Body of pancreas (tissue), 4 donors: ENCODE measurements around the gene GON4L. TPM values are rescaled to one million over a fixed set of nuclear protein-coding genes. Genes with fewer than 3 reads are reported as not detected.

Experiments used
- ATAC-seq: fragments of 150-250 bp; one replicate; pipeline ENCODE4 v1.9.1; 2016
- DNase-seq, 4 donors: peaks; one replicate each; pipeline ENCODE4 v3.0.0-alpha.2; 2019
- H3K27ac ChIP-seq, 4 donors: fragments of 200-600 bp; sonication (generic); 1 replicate in 3 of 4; 2 replicates in 1 of 4; pipeline versions ENCODE4 v1.5.1 to v1.6.1; 2016 to 2019; ENCODE audit warnings: mild to moderate bottlenecking in 1 of 4, mixed read lengths in 1 of 4, moderate library complexity in 1 of 4
- H3K27me3 ChIP-seq, 2 donors: fragments of 200-600 bp; sonication (generic); one replicate each; pipeline ENCODE4 v1.6.0; 2016; ENCODE audit warnings: mild to moderate bottlenecking in 1 of 2
- H3K36me3 ChIP-seq, 2 donors: fragments of 200-600 bp; sonication (generic); replicated peaks in 1 of 2; 2 replicates each; pipeline ENCODE4 v1.5.1; 2016; ENCODE audit warnings: low read depth in 2 of 2; ENCODE audit not compliant: insufficient read depth in 1 of 2
- H3K4me1 ChIP-seq: fragments of 200-600 bp; sonication (generic); one replicate; pipeline ENCODE4 v1.6.0; 2016
- H3K4me3 ChIP-seq, 2 donors: fragments of 200-600 bp; sonication (generic); 1 replicate in 1 of 2; 2 replicates in 1 of 2; pipeline ENCODE4 v1.5.1; 2016 to 2019
- H3K9me3 ChIP-seq, 3 donors: fragments of 200-600 bp; sonication (generic); 1 replicate in 2 of 3; 2 replicates in 1 of 3; pipeline ENCODE4 v1.5.1; 2016
- CTCF ChIP-seq, 7 experiments: fragments of 450-650 bp in 4 of 7; fragments of 200-600 bp in 3 of 7; sonication (generic) in 3 of 7; IDR thresholded peaks; one replicate each; pipeline ENCODE4 v1.5.1; 2016 to 2019; ENCODE audit warnings: antibody characterized with exemption in 7 of 7
- POLR2A ChIP-seq, 3 donors: fragments of 450-650 bp; IDR thresholded peaks; one replicate each; pipeline ENCODE4 v1.6.1; 2016; ENCODE audit warnings: antibody characterized with exemption in 3 of 3, mild to moderate bottlenecking in 2 of 3
- WGBS, 2 donors: methylation state at CpG; one replicate each; pipeline ENCODE4 v1.1.5; 2017; 5-methylcytosine and 5-hydroxymethylcytosine counted together
- intact Hi-C: fragments of 100-400 bp; cut with DNase I; formaldehyde crosslinking; loops from one replicate; pipeline ENCODE4 v1.15.1; 2023
- total RNA-seq, 2 donors: library from RNA; depleted of rRNA; stranded (reverse); fragments of >200 nt; gene quantifications; one replicate each; pipeline ENCODE4 v1.1.0, GENCODE V29; 2016

GON4L gene
- total RNA-seq, 2 donors from 2014 or later = 26.7 to 44.4 TPM

DNA sequence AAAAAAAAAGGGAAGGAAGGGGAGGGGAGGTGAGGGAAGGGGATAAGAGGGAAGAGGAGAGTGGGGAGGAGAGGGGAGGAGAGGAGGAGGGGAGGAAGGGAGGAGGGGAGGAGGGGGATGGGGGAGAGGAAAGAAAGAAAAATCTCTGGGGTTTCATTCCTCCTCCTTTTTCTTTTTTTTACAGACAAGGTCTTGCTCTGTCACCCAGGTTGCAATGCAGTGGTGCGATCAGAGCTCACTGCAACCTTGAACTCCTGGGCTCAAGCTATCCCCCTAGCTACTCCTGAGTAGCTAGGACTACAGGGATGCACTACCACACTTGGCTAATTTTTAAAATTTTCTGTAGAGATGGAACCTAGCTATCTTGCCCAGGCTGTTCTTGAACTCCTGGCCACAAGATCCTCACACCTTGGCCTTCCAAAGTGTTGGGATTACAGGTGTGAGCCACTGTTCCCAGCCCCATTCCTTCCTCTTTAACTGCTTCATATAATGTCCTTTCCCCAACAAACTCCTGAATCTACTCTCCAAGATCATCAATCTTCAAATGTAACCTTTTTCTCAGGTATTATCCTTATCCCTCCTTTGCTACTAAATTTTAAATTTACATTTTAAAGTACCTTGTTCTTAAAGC, 23.2 kb downstream of the GON4L start:
- Histone ChIP-seq H3K36me3 (no peaks in the 10 kb centered on the region), H3K9me3 (no peaks in the 10 kb centered on the region), H3K4me3 (no peak overlapping the region), H3K4me1 (no peaks in the 10 kb centered on the region), H3K27ac (no peak overlapping the region), H3K27me3 (no peaks in the 10 kb centered on the region)
- no peak for DNase-seq
- no peak for TF ChIP-seq POLR2A (IDR thresholded peaks at IDR 0.05)
- TF ChIP-seq CTCF (IDR thresholded peaks at IDR 0.05) = no peak
- intact Hi-C loops = no loop called here
- WGBS, 2 donors = 70 to 80% methylated on average over 1 of the region's 1 CpG
- no peak for ATAC-seq

DNA sequence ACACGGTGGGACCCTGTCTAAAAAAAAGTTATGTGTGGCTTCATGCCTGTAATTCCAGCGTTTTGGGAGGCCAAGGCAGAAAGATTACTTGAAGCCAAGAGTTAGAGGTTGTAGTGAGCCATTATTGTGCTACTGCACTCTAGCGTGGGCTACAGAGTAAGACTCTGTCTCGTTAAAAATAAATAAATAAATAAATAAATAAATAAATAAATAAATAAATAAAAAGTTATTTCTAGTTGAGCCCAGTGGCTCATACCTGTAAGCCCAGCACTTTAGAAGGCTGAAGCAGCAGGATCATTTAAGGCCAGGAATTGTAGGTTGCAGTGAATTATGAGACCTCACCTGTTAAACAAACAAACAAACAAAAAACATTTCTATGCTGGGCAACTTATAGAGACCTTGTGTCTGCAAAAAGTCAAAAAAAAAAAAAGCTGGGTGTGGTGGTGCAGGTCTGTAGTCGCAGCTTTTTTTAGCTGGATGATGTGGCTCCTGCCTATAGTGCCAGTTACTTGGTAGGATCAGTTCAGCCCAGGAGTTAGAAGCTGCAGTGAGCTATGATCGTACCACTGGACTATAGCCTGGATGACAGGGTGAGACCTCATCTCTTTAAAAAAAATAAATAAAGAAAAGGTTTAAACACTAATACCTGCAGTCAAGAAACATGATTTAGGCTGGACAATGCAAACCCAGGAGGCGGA, 25.6 kb downstream of the GON4L start:
- ATAC-seq = no peak
- intact Hi-C loops = no loop called here

DNA sequence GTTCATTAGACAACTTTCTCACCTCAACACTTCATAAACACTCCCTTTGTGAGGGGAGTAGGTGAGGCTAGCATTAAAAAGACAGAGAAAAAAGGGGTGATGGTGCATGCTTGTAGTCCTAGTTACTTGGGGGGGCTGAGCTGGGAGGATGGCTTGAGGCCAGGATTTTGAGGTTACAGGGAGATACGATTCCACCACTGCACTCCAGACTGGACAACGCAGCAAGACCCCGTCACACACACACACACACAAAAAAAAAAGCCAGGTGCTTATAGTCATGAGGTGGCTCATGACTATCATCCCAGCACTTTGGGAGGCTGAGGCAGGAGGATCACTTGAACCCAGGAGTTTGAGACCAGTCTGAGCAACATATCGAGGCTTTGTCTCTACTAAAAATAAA, 29.6 kb downstream of the GON4L start:
- no peaks in the 10 kb centered on the region for H3K9me3 ChIP-seq
- 83 to 93% methylated on average over 4 of the region's 4 CpGs for WGBS, 2 donors
- no peaks in the 10 kb centered on the region for H3K27me3 ChIP-seq
- ATAC-seq (no peak), DNase-seq (no peak)
- TF ChIP-seq POLR2A (IDR thresholded peaks at IDR 0.05) (no peak), CTCF (IDR thresholded peaks at IDR 0.05) (no peak)
- H3K4me3 ChIP-seq = no peak overlapping the region
- no peak overlapping the region for H3K27ac ChIP-seq
- no peaks in the 10 kb centered on the region for H3K4me1 ChIP-seq
- intact Hi-C loops = no loop called here
- H3K36me3 ChIP-seq = peaks cover under 1 to 6% of the 10 kb centered on the region in 2 donors

More for the DNA sequence above, 25.6 kb downstream of the GON4L start:
- H3K4me1 ChIP-seq = no peaks in the 10 kb centered on the region
- H3K36me3 ChIP-seq = no peaks in the 10 kb centered on the region
- 96 to 98% methylated on average over 7 of the region's 7 CpGs for WGBS, 2 donors
- DNase-seq = no peak
- no peak overlapping the region for H3K27ac ChIP-seq
- no peaks in the 10 kb centered on the region for H3K27me3 ChIP-seq
- TF ChIP-seq CTCF (IDR thresholded peaks at IDR 0.05) (no peak), POLR2A (IDR thresholded peaks at IDR 0.05) (no peak)
- no peaks in the 10 kb centered on the region for H3K9me3 ChIP-seq
- H3K4me3 ChIP-seq = no peak overlapping the region

DNA sequence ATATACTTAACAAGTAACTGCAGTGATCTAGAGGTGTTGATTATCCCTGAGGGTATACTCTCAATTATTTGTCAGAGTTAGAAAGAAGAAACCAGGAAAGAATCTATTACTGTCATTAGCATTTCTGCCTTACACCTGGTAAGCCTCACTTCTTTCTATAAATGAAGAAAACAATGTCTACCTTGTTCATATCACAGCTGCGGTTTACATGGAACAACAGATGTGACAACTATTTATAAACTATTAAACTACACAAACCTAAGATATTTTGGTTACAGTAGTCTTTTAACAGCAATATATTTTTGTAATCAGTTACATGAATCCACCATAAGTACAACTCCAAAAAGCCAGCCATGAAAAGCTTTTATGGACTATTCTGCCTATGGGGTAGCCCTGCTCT, 40.7 kb downstream of the GON4L start:
- Histone ChIP-seq H3K27me3 (no peaks in the 10 kb centered on the region), H3K27ac (no peak overlapping the region), H3K4me3 (no peak overlapping the region), H3K4me1 (no peaks in the 10 kb centered on the region), H3K36me3 (peaks cover 5 to 21% of the 10 kb centered on the region in 2 donors), H3K9me3 (no peaks in the 10 kb centered on the region)
- WGBS, 2 donors = 81 to 82% methylated on average over 1 of the region's 1 CpG
- no peak for TF ChIP-seq CTCF (IDR thresholded peaks at IDR 0.05)
- intact Hi-C loops = no loop called here
- no peak for ATAC-seq
- DNase-seq = no peak

DNA sequence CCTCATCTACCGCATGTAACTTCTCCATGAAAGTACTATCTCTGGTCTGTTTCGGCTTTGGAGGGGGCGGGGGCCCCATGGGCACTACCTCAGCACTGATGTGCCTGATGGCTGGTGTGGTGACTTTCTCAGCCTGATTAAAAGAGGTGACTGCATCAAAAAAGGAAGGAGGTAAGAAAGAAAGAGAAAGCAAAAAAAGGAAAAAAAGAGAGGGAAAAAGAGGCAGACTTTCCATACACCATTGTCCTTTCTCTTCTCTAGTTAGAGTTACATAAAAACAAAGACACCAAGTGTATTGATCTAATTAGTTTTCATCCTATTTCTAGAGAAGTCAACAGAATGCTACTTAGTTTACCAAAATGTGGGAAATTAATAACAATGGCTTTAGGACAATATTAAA, 43.3 kb downstream of the GON4L start:
- Histone ChIP-seq H3K27me3 (no peaks in the 10 kb centered on the region), H3K27ac (no peak overlapping the region), H3K36me3 (peaks cover 5 to 7% of the 10 kb centered on the region in 2 donors), H3K4me1 (no peaks in the 10 kb centered on the region), H3K4me3 (no peak overlapping the region), H3K9me3 (no peaks in the 10 kb centered on the region)
- WGBS, 2 donors = 90 to 96% methylated on average over 3 of the region's 3 CpGs
- DNase-seq (no peak), ATAC-seq (no peak)
- TF ChIP-seq CTCF (IDR thresholded peaks at IDR 0.05) (no peak), POLR2A (IDR thresholded peaks at IDR 0.05) (no peak)
- intact Hi-C loops = no loop called here
